ENCODE results near the gene NRXN3.

NRXN3 gene

DNA sequence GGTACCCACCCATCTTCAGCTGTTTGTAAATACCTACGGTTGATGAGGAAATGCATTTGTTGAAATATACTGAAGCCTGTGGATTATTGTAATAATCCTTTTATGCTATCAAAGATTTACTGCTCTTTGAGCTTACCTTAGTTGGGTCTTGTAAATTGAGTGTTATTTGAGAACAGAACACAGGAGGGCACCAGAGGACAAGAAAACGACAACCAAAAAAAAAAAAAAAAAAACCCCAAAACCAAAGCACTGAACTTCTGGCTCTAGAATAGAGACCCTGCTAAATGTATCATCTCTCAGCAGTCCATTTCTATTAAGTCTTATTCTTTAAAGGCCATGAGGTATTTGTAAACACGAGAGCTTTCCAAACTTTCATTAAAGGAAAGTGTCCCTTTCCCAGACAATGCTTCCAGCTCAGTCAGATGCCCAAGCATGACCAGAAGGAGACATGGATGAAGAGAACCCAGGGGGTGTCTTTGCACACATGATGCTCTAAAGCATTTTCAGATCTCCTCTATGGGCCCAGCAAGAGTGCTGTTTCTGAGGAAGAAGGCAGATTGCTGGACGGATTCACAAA, 763.9 kb downstream of the NRXN3 start (continued):
- TF ChIP-seq, protein P1, sequence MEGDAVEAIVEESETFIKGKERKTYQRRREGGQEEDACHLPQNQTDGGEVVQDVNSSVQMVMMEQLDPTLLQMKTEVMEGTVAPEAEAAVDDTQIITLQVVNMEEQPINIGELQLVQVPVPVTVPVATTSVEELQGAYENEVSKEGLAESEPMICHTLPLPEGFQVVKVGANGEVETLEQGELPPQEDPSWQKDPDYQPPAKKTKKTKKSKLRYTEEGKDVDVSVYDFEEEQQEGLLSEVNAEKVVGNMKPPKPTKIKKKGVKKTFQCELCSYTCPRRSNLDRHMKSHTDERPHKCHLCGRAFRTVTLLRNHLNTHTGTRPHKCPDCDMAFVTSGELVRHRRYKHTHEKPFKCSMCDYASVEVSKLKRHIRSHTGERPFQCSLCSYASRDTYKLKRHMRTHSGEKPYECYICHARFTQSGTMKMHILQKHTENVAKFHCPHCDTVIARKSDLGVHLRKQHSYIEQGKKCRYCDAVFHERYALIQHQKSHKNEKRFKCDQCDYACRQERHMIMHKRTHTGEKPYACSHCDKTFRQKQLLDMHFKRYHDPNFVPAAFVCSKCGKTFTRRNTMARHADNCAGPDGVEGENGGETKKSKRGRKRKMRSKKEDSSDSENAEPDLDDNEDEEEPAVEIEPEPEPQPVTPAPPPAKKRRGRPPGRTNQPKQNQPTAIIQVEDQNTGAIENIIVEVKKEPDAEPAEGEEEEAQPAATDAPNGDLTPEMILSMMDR (tag by site-specific recombination; IDR thresholded peaks at IDR 0.05): peak; percentile 34; the same call in 1 of the 2 replicates
- TF ChIP-seq, protein P2, sequence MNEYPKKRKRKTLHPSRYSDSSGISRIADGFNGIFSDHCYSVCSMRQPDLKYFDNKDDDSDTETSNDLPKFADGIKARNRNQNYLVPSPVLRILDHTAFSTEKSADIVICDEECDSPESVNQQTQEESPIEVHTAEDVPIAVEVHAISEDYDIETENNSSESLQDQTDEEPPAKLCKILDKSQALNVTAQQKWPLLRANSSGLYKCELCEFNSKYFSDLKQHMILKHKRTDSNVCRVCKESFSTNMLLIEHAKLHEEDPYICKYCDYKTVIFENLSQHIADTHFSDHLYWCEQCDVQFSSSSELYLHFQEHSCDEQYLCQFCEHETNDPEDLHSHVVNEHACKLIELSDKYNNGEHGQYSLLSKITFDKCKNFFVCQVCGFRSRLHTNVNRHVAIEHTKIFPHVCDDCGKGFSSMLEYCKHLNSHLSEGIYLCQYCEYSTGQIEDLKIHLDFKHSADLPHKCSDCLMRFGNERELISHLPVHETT (tag by site-specific recombination; IDR thresholded peaks at IDR 0.05): no peak
- TF ChIP-seq, protein P3, sequence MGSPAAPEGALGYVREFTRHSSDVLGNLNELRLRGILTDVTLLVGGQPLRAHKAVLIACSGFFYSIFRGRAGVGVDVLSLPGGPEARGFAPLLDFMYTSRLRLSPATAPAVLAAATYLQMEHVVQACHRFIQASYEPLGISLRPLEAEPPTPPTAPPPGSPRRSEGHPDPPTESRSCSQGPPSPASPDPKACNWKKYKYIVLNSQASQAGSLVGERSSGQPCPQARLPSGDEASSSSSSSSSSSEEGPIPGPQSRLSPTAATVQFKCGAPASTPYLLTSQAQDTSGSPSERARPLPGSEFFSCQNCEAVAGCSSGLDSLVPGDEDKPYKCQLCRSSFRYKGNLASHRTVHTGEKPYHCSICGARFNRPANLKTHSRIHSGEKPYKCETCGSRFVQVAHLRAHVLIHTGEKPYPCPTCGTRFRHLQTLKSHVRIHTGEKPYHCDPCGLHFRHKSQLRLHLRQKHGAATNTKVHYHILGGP (tag by site-specific recombination; IDR thresholded peaks at IDR 0.05): no peak
- no peak for TF ChIP-seq OVOL3 (tag by site-specific recombination; IDR thresholded peaks at IDR 0.05)
- TF ChIP-seq, protein P4, sequence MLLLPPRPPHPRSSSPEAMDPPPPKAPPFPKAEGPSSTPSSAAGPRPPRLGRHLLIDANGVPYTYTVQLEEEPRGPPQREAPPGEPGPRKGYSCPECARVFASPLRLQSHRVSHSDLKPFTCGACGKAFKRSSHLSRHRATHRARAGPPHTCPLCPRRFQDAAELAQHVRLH (tag by site-specific recombination; IDR thresholded peaks at IDR 0.05): no peak
- TF ChIP-seq, protein P5, sequence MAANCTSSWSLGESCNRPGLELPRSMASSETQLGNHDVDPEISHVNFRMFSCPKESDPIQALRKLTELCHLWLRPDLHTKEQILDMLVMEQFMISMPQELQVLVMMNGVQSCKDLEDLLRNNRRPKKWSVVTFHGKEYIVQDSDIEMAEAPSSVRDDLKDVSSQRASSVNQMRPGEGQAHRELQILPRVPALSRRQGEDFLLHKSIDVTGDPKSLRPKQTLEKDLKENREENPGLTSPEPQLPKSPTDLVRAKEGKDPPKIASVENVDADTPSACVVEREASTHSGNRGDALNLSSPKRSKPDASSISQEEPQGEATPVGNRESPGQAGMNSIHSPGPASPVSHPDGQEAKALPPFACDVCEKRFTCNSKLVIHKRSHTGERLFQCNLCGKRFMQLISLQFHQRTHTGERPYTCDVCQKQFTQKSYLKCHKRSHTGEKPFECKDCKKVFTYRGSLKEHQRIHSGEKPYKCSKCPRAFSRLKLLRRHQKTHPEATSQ (tag by site-specific recombination; IDR thresholded peaks at IDR 0.05): no peak
- no peak for TF ChIP-seq ZSCAN30 (tag by site-specific recombination; IDR thresholded peaks at IDR 0.05)
- TF ChIP-seq KLF10 (tag by site-specific recombination; IDR thresholded peaks at IDR 0.05): no peak
- no peak for TF ChIP-seq ZFP41 (tag by site-specific recombination; IDR thresholded peaks at IDR 0.05; ENCODE audit: borderline replicate concordance)
- TF ChIP-seq, protein P6, sequence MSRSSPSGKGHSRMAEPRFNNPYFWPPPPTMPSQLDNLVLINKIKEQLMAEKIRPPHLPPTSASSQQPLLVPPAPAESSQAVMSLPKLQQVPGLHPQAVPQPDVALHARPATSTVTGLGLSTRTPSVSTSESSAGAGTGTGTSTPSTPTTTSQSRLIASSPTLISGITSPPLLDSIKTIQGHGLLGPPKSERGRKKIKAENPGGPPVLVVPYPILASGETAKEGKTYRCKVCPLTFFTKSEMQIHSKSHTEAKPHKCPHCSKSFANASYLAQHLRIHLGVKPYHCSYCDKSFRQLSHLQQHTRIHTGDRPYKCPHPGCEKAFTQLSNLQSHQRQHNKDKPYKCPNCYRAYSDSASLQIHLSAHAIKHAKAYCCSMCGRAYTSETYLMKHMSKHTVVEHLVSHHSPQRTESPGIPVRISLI (tag by site-specific recombination; IDR thresholded peaks at IDR 0.05): peak; percentile 56; the same call in 1 of the 2 replicates

DNA sequence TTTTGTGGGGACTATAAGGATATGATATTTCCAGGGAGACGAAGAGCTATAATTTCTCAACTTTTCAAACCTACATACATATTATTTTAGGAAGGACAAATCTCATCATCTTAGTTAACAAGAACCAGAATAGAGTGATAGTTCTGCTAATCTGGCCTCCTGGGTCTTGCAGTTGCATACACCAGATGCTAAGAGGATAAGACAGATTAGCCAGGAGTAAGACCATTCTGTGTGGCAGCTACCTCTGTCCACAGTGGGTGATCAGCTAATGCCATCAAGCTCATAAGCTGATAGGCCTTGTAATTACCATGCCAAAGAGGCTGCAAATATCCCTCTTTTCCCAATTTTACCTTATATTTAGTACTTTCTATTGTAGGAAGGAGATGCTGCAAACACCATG, 776.8 kb downstream of the NRXN3 start:
- CTCF ChIA-PET: interaction anchor here (0.6 to 1.4 kb wide), 2 partner anchors 13 to 14 kb away, joined by 5 to 10 read pairs; no protein-coding TSS in a partner anchor

DNA sequence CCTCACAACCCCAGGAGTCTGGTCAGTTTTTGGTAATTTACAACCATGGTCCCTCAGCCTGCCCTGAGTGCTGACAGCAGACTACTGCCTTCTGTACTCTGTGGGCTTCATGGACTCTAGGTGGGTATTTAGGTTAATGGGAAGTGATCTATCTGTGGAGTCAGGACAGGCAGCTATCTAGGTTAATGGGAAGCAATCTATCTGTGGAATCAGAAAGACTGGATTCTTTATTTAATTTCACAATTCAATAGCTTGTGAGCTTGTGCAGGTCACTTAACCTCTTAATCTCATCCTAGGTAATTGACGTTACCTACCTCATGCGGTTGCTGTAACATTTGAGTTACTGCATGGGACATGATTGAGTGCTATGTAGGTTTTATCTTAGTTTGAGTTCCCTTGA, 777.5 kb downstream of the NRXN3 start:
- POLR2A ChIA-PET: no interaction called here
- no peaks in the 10 kb centered on the region for H3K4me1 ChIP-seq (ENCODE audit: control insufficient read depth, insufficient read depth, low read length)
- CTCF ChIA-PET: interaction anchor here (0.5 to 1.4 kb wide), 3 partner anchors 12 to 1784 kb away, joined by 3 to 10 read pairs (median 5); no protein-coding TSS in a partner anchor
- no peaks in the 10 kb centered on the region for H3K9me3 ChIP-seq (ENCODE audit: control insufficient read depth, insufficient read depth, low read depth, low read length)
- no peak overlapping the region for H3K4me3 ChIP-seq (ENCODE audit: low read depth, low read length)
- no peaks in the 10 kb centered on the region for H3K36me3 ChIP-seq (ENCODE audit: control insufficient read depth in 2 of 2, insufficient read depth in 1 of 2, low read length in 2 of 2)
- H3K27ac ChIP-seq (ENCODE audit: extremely low read depth, low read depth, low read length): no peak overlapping the region
- TF ChIP-seq ZNF76 (tag by site-specific recombination; IDR thresholded peaks at IDR 0.05; ENCODE audit: borderline replicate concordance, low read depth) (no peak), ZNF404 (tag by site-specific recombination; IDR thresholded peaks at IDR 0.05) (no peak), ZNF121 (tag by site-specific recombination; IDR thresholded peaks at IDR 0.05) (no peak), MYNN (tag by site-specific recombination; IDR thresholded peaks at IDR 0.05; ENCODE audit: borderline replicate concordance) (no peak), KLF1 (tag by site-specific recombination; IDR thresholded peaks at IDR 0.05) (no peak), ZNF350 (tag by site-specific recombination; IDR thresholded peaks at IDR 0.05) (no peak), ZNF184 (tag by site-specific recombination; IDR thresholded peaks at IDR 0.05) (no peak), SP3 (tag by site-specific recombination; IDR thresholded peaks at IDR 0.05) (no peak), ZNF202 (tag by site-specific recombination; IDR thresholded peaks at IDR 0.05; ENCODE audit: borderline replicate concordance) (no peak)
- TF ChIP-seq, protein P7, sequence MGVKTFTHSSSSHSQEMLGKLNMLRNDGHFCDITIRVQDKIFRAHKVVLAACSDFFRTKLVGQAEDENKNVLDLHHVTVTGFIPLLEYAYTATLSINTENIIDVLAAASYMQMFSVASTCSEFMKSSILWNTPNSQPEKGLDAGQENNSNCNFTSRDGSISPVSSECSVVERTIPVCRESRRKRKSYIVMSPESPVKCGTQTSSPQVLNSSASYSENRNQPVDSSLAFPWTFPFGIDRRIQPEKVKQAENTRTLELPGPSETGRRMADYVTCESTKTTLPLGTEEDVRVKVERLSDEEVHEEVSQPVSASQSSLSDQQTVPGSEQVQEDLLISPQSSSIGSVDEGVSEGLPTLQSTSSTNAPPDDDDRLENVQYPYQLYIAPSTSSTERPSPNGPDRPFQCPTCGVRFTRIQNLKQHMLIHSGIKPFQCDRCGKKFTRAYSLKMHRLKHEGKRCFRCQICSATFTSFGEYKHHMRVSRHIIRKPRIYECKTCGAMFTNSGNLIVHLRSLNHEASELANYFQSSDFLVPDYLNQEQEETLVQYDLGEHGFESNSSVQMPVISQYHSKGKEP (tag by site-specific recombination; IDR thresholded peaks at IDR 0.05): no peak

More for the DNA sequence above, 776.8 kb downstream of the NRXN3 start:
- POLR2A ChIA-PET: no interaction called here
- Histone ChIP-seq H3K9me3 (ENCODE audit: control insufficient read depth, insufficient read depth, low read depth, low read length) (no peaks in the 10 kb centered on the region), H3K27ac (ENCODE audit: extremely low read depth, low read depth, low read length) (no peak overlapping the region), H3K36me3 (ENCODE audit: control insufficient read depth in 2 of 2, insufficient read depth in 1 of 2, low read length in 2 of 2) (no peaks in the 10 kb centered on the region), H3K4me3 (ENCODE audit: low read depth, low read length) (no peak overlapping the region), H3K4me1 (ENCODE audit: control insufficient read depth, insufficient read depth, low read length) (no peaks in the 10 kb centered on the region)
- TF ChIP-seq ZNF610 (tag by site-specific recombination; IDR thresholded peaks at IDR 0.05; ENCODE audit: borderline replicate concordance): no peak
